Measurements from ENCODE around the gene MECR.

MECR gene

GRCh38 chr1:29180497-29181412, 50.0 kb downstream of the MECR start:
- peak overlapping the region; percentile 79 for H3K4me3 ChIP-seq (ENCODE audit: low read depth, low read length)
- no peak for TF ChIP-seq CTCF (IDR thresholded peaks at IDR 0.05; ENCODE audit: low read depth, low read length)

- no peak for TF ChIP-seq CTCF (IDR thresholded peaks at IDR 0.05; ENCODE audit: low read depth, low read length)
- H3K4me3 ChIP-seq (ENCODE audit: low read depth, low read length), result peak overlapping the region; percentile 79
Observed at GRCh38 chr1:29179641-29180184, 51.0 kb downstream of the MECR start.

- TF ChIP-seq CTCF (IDR thresholded peaks at IDR 0.05; ENCODE audit: low read depth, low read length), result no peak
- H3K4me3 ChIP-seq (ENCODE audit: low read depth, low read length), result no peak overlapping the region
Observed at GRCh38 chr1:29177022-29177705, 53.6 kb downstream of the MECR start.

- no peak for TF ChIP-seq CTCF (IDR thresholded peaks at IDR 0.05; ENCODE audit: low read depth, low read length)
- H3K4me3 ChIP-seq (ENCODE audit: low read depth, low read length), result no peak overlapping the region
Observed at GRCh38 chr1:29176576-29176975, 54.2 kb downstream of the MECR start.

- TF ChIP-seq CTCF (IDR thresholded peaks at IDR 0.05; ENCODE audit: low read depth, low read length), result no peak
Observed at GRCh38 chr1:29172415-29172939, 58.3 kb downstream of the MECR start.

GRCh38 chr1:29171521-29171920, 59.2 kb downstream of the MECR start:
- no peak overlapping the region for H3K4me3 ChIP-seq (ENCODE audit: low read depth, low read length)
- no peak for TF ChIP-seq CTCF (IDR thresholded peaks at IDR 0.05; ENCODE audit: low read depth, low read length)

More at GRCh38 chr1:29172415-29172939, 58.3 kb downstream of the MECR start:
- no peak overlapping the region for H3K4me3 ChIP-seq (ENCODE audit: low read depth, low read length)
